ENCODE measurements around the gene GALR2. TPM values are rescaled to one million over a fixed set of nuclear protein-coding genes. Genes with fewer than 3 reads are reported as not detected.

Gene GALR2, protein sequence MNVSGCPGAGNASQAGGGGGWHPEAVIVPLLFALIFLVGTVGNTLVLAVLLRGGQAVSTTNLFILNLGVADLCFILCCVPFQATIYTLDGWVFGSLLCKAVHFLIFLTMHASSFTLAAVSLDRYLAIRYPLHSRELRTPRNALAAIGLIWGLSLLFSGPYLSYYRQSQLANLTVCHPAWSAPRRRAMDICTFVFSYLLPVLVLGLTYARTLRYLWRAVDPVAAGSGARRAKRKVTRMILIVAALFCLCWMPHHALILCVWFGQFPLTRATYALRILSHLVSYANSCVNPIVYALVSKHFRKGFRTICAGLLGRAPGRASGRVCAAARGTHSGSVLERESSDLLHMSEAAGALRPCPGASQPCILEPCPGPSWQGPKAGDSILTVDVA
- total RNA-seq = not detected in 2 replicates

DNA sequence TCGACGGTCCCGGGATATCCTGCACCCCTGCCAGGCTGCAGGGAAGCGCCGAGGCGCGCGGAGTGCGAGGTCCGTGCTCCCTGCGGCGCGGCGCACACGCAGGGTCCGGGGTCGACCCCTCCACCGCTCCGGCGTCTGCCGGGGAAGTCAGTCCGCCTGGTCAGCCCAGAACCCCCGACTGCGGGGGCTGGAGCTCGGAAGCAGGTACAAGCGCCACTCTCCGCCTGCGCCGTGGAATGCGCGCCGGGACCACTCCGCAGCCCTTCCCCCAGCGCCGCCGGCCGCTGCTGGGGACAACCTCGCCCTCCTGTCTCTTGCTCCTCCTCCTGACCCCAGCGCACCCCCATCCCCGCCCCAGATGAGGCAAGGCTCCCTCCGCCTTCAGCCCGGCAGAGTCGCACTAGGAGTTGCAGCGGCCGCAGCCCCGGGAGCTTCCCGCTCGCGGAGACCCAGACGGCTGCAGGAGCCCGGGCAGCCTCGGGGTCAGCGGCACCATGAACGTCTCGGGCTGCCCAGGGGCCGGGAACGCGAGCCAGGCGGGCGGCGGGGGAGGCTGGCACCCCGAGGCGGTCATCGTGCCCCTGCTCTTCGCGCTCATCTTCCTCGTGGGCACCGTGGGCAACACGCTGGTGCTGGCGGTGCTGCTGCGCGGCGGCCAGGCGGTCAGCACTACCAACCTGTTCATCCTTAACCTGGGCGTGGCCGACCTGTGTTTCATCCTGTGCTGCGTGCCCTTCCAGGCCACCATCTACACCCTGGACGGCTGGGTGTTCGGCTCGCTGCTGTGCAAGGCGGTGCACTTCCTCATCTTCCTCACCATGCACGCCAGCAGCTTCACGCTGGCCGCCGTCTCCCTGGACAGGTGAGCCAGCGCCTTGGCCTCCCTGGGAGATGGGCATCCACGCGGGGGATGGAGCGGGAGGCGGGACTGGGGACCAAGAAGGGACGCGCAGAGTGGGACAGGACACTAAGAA, at the start of gene GALR2:
Gene GALR2, plus strand, starts transcription at position 392 of the 974 bp plus-strand sequence. Its CDS starts 103 bp downstream, at position 495.

GRCh38 chr17:76027159-76027839, 47.3 kb upstream of the GALR2 start, which contains the start of gene EVPL:
TSS of gene EVPL (minus strand) at chr17:76027306. CDS start at chr17:76027198, 108 bp downstream.

DNA sequence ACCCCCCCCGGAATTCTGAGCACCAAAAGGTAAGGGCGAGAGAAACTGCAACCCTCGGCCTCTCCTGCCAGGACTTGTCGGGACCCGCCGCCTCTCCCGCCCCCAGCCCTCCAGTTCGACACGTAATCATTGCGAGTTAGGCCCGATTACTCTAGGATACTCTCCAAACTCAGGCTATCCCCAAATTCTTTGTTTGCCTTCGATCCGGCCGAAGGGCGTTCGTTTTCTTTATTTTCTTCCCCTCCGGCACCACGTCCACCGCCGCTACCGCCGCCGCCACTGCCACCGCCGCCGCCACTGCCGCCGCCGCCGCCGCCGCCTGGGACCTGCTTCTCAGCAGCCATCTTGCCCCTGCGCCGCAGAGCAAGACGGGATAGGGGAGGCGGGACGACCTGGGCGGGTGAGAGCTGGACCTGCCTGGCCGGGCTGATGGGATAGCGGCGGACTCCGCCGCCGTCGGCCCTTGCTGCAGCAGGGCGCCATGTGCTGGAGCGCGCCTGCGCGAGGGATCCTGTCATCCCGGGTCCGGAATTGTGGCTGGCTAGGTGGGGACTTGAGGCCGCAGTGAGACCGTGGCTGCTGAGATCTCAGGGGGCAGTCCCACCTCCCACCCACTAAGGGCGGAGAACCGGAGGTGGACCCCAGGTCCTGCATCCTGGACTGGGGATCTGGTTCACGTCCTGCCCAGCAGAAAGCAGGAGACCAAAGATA, 2.3 kb upstream of the GALR2 start, which contains the start of gene SRP68:
Gene SRP68, minus strand, starts transcription at position 370 of the 711 bp plus-strand sequence. Its CDS starts 26 bp downstream, at position 344.

GRCh38 chr17:76078860-76079534, 4.4 kb downstream of the GALR2 start, which contains the start of gene ZACN:
TSS of gene ZACN (plus strand) at chr17:76079182. CDS start at chr17:76079265, 83 bp downstream.

DNA sequence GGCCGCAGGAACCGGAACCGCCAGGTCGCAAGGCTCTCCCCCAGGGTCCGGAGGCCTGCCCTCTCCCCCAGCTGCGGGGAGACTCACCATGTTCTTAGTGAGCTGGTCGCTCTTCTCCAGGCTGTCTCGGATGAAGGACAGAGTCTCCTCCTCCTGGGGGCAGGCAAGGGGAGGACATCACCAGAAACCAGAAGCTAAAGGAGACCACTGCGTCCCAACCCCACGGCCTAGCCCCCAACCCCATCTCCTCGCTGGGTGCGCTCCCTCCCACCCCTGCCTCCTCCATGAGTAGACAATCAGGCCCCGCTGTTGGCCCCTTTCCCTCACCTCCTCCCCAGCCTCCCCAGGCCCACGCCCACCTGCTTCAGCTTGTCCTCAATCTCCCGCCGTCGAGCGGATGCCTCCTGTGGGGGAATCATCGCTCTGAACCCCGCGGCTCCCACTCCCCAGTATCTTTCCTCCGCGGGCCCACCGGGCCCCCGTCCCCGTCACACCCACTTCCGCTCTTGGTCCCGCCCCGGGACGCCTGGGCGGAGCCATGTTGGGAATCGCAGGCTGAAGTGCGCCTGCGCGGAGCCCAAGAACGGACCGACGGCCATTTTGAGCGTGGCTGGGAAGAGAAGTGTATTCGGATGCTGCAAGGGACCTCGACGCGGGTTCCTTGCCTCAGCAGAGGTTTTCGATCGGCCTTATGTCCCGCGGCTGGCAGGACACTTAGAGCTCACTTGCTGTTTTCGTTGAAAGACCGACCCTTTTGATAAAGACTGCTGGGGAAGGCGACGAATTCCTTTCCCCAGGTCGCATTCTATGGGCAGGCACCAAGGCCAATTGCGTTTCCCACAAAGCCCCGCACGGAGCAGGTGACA, 28.9 kb downstream of the GALR2 start, which contains the start of gene EXOC7:
Gene EXOC7, minus strand, starts transcription at position 514 of the 866 bp plus-strand sequence. Its CDS starts 95 bp downstream, at position 419.

Other genes starting within 250 kb of the GALR2 start
- gene UNC13D, start 230.4 kb upstream of the GALR2 start, total RNA-seq = 0.83 and 2.4 TPM in 2 replicates
- gene WBP2, start 219.4 kb upstream of the GALR2 start, total RNA-seq = 29.7 and 39.2 TPM in 2 replicates
- gene TRIM47, start 196.2 kb upstream of the GALR2 start, total RNA-seq = 3.9 and 6.6 TPM in 2 replicates
- gene TRIM65, start 177.8 kb upstream of the GALR2 start, total RNA-seq = 19.0 and 19.1 TPM in 2 replicates
- gene MRPL38, start 169.9 kb upstream of the GALR2 start, total RNA-seq = 31.2 and 37.1 TPM in 2 replicates
- 13.2 and 14.0 TPM in 2 replicates for gene FBF1, start 133.7 kb upstream of the GALR2 start, total RNA-seq
- gene ACOX1, start 95.6 kb upstream of the GALR2 start, total RNA-seq = 71.0 and 92.1 TPM in 2 replicates
- gene TEN1, start 95.5 kb upstream of the GALR2 start, total RNA-seq = 12.6 and 13.7 TPM in 2 replicates
- 2.7 and 5.2 TPM in 2 replicates for gene CDK3, start 73.9 kb upstream of the GALR2 start, total RNA-seq
- gene EVPL, start 47.5 kb upstream of the GALR2 start, total RNA-seq = not detected in 2 replicates
- 41.3 and 66.1 TPM in 2 replicates for gene SRP68, start 2.3 kb upstream of the GALR2 start, total RNA-seq
- gene ZACN, start 4.4 kb downstream of the GALR2 start, total RNA-seq = under 0.01 TPM in 1 of 2 replicates, not detected in the other
- 89.7 and 107 TPM in 2 replicates for gene EXOC7, start 29.0 kb downstream of the GALR2 start, total RNA-seq
- gene FOXJ1, start 66.5 kb downstream of the GALR2 start, total RNA-seq = not detected in 2 replicates
- 0.05 and 1.8 TPM in 2 replicates for gene RNF157, start 165.7 kb downstream of the GALR2 start, total RNA-seq
- 1.2 and 2.1 TPM in 2 replicates for gene UBALD2, start 190.6 kb downstream of the GALR2 start, total RNA-seq
- 4.8 and 5.1 TPM in 2 replicates for gene QRICH2, start 233.5 kb downstream of the GALR2 start, total RNA-seq